Stimulated activated memory B cell treated with anti-CD40 and anti-IgM and Interleukin-4, amounts not matched to agents 10 μg/mL and 1 μg/mL and 100 μg/mL, for 72 hours (primary cell): Measurements from ENCODE around the gene SWSAP1.
"Not testable (repeated sequence)": the region's sequence is repeated elsewhere in the genome, so short reads cannot be mapped to it uniquely, and the experiment has no call there.

ENCODE experiments used
- ATAC-seq: fragments of 150-1000 bp; cut with Tn5 transposase; 2 replicates; pipeline ENCODE4 v1.10.0; 2021
- H3K27ac Mint-ChIP-seq: one replicate; pipeline ENCODE4 v1.8.0; 2022; ENCODE audit warnings: mild to moderate bottlenecking, mixed read lengths
- H3K27me3 Mint-ChIP-seq: one replicate; pipeline ENCODE4 v1.8.0; 2022; ENCODE audit warnings: mixed read lengths
- H3K36me3 Mint-ChIP-seq: one replicate; pipeline ENCODE4 v1.8.0; 2022; ENCODE audit warnings: mixed read lengths
- H3K4me1 Mint-ChIP-seq: one replicate; pipeline ENCODE4 v1.8.0; 2022; ENCODE audit warnings: mixed read lengths
- H3K4me3 Mint-ChIP-seq: one replicate; pipeline ENCODE4 v1.8.0; 2022; ENCODE audit warnings: mild to moderate bottlenecking, moderate library complexity, mixed read lengths
- H3K9me3 Mint-ChIP-seq: one replicate; pipeline ENCODE4 v1.8.0; 2022; ENCODE audit warnings: mixed read lengths

SWSAP1 gene

GRCh38 chr19:11406703-11407236 is 32.3 kb downstream of the SWSAP1 start:
- not testable (repeated sequence) for H3K4me1 Mint-ChIP-seq, H3K27ac Mint-ChIP-seq, H3K9me3 Mint-ChIP-seq, H3K4me3 Mint-ChIP-seq, ATAC-seq, H3K36me3 Mint-ChIP-seq
- peaks cover 18% of the 10 kb centered on the region for H3K27me3 Mint-ChIP-seq

DNA sequence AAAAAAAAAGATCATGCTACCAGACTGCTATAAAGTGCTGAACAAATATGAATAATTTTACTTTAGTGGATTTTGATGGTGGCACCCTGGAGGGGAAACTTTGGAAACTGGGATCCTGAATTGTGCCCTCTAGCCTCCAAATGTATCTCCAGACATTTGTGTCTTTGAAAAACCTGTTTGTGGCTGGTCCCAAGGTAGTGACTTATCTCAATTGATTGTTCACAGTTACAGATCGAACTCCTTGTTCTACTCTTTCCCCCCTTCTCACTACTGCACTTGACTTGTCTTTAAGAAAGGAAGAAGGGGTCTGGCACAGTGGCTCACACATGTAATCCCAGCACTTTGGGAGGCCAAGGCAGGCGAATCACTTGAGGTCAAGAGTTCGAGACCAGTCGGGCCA is 34.1 kb downstream of the SWSAP1 start:
- H3K9me3 Mint-ChIP-seq, result no peaks in the 10 kb centered on the region
- ATAC-seq, result no peak
- no peaks in the 10 kb centered on the region for H3K36me3 Mint-ChIP-seq
- H3K4me1 Mint-ChIP-seq, result peaks cover 7% of the 10 kb centered on the region
- no peak overlapping the region for H3K27ac Mint-ChIP-seq
- no peak overlapping the region for H3K4me3 Mint-ChIP-seq
- H3K27me3 Mint-ChIP-seq, result peaks cover 18% of the 10 kb centered on the region

- no peak overlapping the region for H3K4me3 Mint-ChIP-seq
- no peaks in the 10 kb centered on the region for H3K9me3 Mint-ChIP-seq
- H3K27ac Mint-ChIP-seq, result no peak overlapping the region
- peaks cover 7% of the 10 kb centered on the region for H3K4me1 Mint-ChIP-seq
- H3K36me3 Mint-ChIP-seq, result no peaks in the 10 kb centered on the region
- no peak for ATAC-seq
- peaks cover 18% of the 10 kb centered on the region for H3K27me3 Mint-ChIP-seq
Measured at GRCh38 chr19:11410682-11411081, 36.2 kb downstream of the SWSAP1 start.

DNA sequence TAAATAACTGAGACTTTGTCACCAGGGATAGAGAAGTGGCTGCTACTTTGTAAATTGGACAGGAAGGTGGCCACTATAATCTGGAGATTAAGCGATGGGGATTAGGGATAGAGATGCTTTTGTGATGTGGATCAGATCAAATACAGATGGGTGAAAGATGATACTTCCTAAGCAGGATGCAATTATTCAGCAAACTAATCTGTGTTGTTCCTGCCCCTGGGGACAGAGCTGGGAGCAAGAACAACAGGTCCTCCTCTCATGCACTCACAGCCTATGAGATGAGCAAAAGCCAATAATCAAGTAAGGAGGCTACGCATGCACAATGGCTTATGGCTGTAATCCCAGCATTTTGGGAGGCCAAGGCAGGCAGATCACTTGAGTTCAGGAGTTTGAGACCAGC is 40.1 kb downstream of the SWSAP1 start:
- Mint-ChIP-seq H3K27me3 (peaks cover 43% of the 10 kb centered on the region), H3K4me1 (peaks cover 16% of the 10 kb centered on the region), H3K36me3 (no peaks in the 10 kb centered on the region), H3K9me3 (no peaks in the 10 kb centered on the region), H3K27ac (no peak overlapping the region), H3K4me3 (no peak overlapping the region)
- no peak for ATAC-seq

DNA sequence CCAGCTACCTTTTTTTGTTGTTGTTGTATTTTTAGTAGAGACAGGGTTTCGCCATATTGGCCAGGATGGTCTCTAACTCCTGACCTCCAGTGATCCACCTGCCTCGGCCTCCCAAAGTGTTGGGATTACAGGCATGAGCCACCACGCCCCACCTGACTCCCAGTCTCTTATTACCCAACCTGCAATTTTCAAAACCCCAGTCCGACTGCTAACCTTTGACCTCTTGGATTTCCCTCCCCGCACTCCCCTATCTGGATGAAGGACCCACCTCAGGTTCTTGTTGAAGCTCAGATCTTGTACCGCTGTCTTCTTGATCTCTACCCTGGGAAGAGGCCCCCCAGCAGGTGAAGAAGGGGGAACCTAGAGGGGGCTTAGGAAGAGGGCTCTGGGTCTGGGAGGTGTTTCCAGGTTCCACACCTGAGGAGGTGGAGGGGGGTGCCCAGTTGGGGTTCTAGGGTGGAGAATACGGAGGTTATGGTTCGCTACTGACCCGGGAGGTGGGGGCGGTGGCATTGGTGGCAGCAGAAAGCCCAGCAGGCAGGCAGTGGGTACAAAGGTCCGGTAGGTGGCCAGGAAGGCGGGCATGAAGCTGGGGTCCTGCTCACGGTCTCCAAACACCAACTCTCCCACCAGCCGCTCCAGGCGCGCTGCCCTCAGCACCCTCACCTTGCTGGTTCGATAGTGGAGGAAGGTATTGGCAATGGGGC is 42.0 kb downstream of the SWSAP1 start:
- H3K4me3 Mint-ChIP-seq, result no peak overlapping the region

GRCh38 chr19:11418094-11418548 is 43.7 kb downstream of the SWSAP1 start:
- peaks cover 46% of the 10 kb centered on the region for H3K4me1 Mint-ChIP-seq
- ATAC-seq, result no peak
- no peaks in the 10 kb centered on the region for H3K36me3 Mint-ChIP-seq
- peak overlapping the region; percentile 58 for H3K27ac Mint-ChIP-seq
- H3K27me3 Mint-ChIP-seq, result peaks cover 64% of the 10 kb centered on the region
- H3K9me3 Mint-ChIP-seq, result no peaks in the 10 kb centered on the region
- H3K4me3 Mint-ChIP-seq, result peak overlapping the region; percentile 72

More for the DNA sequence above, 42.0 kb downstream of the SWSAP1 start:
- Mint-ChIP-seq H3K4me1 (peaks cover 30% of the 10 kb centered on the region), H3K36me3 (no peaks in the 10 kb centered on the region), H3K27ac (no peak overlapping the region), H3K9me3 (no peaks in the 10 kb centered on the region), H3K27me3 (peaks cover 48% of the 10 kb centered on the region)
- no peak for ATAC-seq

DNA sequence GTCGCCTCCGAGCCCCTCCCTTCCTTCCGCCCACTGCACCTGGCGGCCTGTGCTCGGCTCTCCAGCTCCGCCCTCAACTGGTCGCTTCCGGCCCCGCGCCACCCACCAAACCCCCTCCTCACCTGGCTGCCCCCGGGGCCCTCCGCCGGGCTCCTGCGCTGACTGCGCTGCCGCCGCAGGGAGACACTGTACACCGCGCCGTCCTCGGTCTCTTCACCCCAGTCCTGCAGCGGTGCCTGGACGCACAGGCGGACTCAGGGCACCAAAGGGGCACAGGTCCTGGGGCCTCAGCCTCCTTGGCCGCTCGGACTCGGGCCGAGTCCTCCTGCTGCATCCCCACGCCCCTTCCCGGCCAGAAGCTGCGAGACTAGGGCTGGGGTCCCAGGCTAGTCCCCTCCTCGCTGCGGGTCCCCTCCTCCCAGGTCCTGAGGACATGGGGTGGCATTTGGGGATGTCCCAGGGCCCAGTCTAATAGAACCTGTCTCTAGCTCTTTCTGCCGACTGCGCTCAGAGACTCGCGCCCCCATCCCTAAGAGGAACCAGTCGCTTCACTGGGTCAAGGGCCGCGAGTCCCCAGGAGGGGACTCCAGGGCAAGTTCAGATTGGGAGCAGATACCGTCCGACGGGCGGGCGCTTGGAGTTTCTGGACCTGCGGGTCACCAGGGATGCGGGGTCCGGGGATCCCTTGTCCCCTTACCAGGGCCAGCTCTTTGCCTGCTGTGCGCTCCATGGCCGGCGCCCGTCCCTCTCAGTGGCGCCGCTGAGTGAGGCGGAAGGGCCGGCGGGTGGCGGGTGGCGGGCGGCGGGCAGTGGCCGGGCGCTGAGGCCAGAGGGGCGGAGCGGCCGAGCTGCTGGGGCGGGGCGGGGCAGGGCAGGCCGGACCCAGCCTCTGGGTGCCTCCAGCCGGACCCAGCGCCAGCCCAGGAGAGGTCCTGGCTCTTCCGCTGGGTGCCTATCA is 44.4 kb downstream of the SWSAP1 start, which contains the start of gene RGL3:
RGL3 (minus strand) TSS at position 766 of the 958 bp plus-strand sequence; CDS start at position 730, 36 bp downstream.
- no peaks in the 10 kb centered on the region for H3K9me3 Mint-ChIP-seq
- peaks cover 53% of the 10 kb centered on the region for H3K4me1 Mint-ChIP-seq

DNA sequence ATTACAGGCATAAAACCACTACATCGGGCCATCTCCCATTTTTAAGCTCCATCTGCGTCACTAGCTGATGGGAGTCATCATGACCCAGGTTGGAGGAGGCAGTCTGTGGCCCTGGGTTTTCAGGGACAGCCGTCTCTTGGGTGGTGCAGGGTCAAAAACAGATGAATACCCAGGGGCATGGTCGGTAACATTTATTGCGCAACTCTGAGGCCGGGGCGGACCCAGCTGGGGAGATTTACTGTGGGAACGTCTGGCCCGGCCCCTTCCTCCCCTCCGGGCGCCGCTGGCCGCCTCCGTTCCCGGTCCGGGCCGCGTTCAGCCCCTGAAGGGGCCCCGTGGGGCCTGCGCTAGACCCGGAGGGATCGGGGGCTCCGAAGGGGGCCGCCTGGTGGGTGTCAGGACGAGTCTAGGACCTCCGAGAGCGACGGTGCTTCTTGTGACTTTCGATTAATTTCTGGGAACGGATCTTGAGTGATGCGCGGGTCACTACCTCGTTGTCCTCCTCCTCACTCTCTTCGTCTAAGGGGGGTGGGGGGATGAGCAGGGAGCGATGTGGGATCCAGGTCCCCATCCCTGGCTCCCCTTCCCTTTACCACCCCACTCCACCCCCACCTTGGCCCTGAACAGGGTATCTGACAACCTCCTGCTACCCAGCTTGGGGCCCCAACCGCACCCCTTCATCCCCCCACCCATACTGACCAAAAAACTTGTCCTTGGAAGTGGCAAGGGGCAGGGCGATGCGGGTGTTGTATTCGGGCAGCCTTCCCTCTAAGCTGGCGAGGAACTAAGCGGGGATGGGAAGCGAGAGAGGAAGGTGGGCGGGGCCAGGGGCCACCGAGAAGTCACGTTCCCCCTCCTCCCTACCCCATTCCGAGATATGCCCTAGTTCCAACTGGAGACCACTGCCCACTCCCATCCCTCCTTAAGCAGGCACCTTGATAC is 46.2 kb downstream of the SWSAP1 start:
- peaks cover 74% of the 10 kb centered on the region for H3K27me3 Mint-ChIP-seq

More for the DNA sequence above, 44.4 kb downstream of the SWSAP1 start, which contains the start of gene RGL3:
- peak within 1 kb of the TSS; percentile 58 for H3K27ac Mint-ChIP-seq
- H3K4me3 Mint-ChIP-seq, result peak within 1 kb of the TSS; percentile 72
- ATAC-seq, result no peak
- no peaks in the 10 kb centered on the region for H3K36me3 Mint-ChIP-seq
- peaks cover 71% of the 10 kb centered on the region for H3K27me3 Mint-ChIP-seq

DNA sequence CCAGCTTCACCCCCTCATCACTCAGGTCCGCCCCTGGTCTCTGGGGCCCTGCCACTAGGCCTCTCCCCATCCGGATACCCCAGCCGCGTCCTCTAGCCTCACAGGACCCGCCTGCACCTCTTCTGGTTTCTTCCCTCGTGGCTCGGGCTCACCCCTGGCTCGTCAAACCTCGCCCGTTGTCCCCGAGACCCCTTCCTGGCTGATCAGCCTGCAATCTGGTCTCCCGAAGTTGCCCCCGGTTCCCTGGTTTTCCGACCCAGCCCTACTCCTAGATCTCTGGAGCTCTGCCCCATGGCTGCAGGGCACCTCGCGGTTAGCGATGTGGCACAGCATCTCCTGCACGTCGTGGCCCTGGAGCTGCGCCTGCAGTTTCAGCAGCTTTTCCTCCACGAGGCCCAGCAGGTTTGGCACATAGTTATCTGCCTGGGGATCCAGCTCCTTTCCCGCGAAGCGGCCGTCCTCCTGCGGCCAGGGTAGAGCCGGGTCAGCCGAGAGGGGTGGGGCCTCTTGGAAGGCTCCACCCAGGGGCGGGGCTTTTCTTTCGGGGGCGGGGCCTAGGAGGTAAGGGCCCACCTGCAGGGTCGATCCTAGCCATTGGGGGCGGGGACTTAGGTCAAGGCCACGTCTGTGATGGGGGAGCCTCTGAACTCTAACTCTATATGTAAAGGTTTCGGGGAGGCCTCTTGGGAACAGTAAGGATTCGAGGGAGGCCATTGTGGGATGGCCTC is 47.1 kb downstream of the SWSAP1 start:
- Mint-ChIP-seq H3K27me3 (peaks cover 68% of the 10 kb centered on the region), H3K36me3 (no peaks in the 10 kb centered on the region)

More for the DNA sequence above, 46.2 kb downstream of the SWSAP1 start:
- no peak for ATAC-seq
- peaks cover 56% of the 10 kb centered on the region for H3K4me1 Mint-ChIP-seq
- no peaks in the 10 kb centered on the region for H3K36me3 Mint-ChIP-seq
- peak overlapping the region; percentile 78 for H3K4me3 Mint-ChIP-seq
- peaks cover 3% of the 10 kb centered on the region for H3K9me3 Mint-ChIP-seq
- peak overlapping the region; percentile 10 for H3K27ac Mint-ChIP-seq

GRCh38 chr19:11422163-11423065 is 47.9 kb downstream of the SWSAP1 start:
- no peaks in the 10 kb centered on the region for H3K36me3 Mint-ChIP-seq
- H3K4me3 Mint-ChIP-seq, result peak overlapping the region; percentile 78
- H3K27me3 Mint-ChIP-seq, result peaks cover 62% of the 10 kb centered on the region
- H3K27ac Mint-ChIP-seq, result peak overlapping the region; percentile 10
- peak; percentile 96 for ATAC-seq
- H3K4me1 Mint-ChIP-seq, result peaks cover 56% of the 10 kb centered on the region
- H3K9me3 Mint-ChIP-seq, result peaks cover 3% of the 10 kb centered on the region

More for the DNA sequence above, 47.1 kb downstream of the SWSAP1 start:
- Mint-ChIP-seq H3K27ac (peak overlapping the region; percentile 10), H3K9me3 (peaks cover 3% of the 10 kb centered on the region), H3K4me1 (peaks cover 56% of the 10 kb centered on the region), H3K4me3 (peak overlapping the region; percentile 78)
- ATAC-seq, result peak; percentile 67

DNA sequence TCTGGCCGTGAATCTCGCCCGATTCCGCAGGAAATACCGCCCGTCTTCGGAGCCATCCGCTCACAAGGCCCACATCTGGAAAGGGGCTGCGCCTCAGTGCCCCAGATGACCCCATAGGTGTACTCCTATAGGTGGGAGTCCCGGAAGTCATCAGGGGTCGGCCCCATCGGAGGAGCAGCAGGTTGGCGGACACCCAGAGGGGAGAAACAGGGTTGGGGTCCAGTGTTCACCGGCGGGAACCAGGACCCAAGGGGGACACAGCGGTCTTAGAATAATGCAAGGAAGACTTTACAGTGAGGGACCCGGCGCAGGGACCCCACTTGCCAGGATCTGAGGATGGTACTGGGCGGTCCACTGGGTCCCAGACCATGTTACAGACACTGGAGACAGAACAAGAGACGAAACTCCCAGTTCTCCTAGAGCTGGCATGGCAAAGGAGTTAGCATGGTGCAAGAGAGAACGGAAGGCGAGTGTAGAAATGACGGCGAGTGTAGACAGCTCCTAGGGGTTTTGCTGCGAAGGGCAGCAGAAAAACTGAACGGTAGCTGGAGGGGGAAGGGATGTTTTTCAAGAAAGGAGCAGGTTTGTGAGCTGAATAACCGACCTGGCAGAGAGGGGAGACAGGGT is 48.8 kb downstream of the SWSAP1 start:
- H3K4me3 Mint-ChIP-seq, result no peak overlapping the region
- peak overlapping the region; percentile 10 for H3K27ac Mint-ChIP-seq
- peaks cover 53% of the 10 kb centered on the region for H3K27me3 Mint-ChIP-seq
- ATAC-seq, result no peak
- peaks cover 3% of the 10 kb centered on the region for H3K9me3 Mint-ChIP-seq
- H3K4me1 Mint-ChIP-seq, result peaks cover 50% of the 10 kb centered on the region
- H3K36me3 Mint-ChIP-seq, result no peaks in the 10 kb centered on the region

GRCh38 chr19:11423791-11424181 is 49.3 kb downstream of the SWSAP1 start:
- H3K9me3 Mint-ChIP-seq, result peaks cover 3% of the 10 kb centered on the region
- H3K4me3 Mint-ChIP-seq, result no peak overlapping the region
- H3K36me3 Mint-ChIP-seq, result no peaks in the 10 kb centered on the region
- ATAC-seq, result no peak
- peaks cover 45% of the 10 kb centered on the region for H3K4me1 Mint-ChIP-seq
- peak overlapping the region; percentile 10 for H3K27ac Mint-ChIP-seq
- peaks cover 48% of the 10 kb centered on the region for H3K27me3 Mint-ChIP-seq
